Measurements from ENCODE around the gene SYPL1.

The SYPL1 gene

DNA sequence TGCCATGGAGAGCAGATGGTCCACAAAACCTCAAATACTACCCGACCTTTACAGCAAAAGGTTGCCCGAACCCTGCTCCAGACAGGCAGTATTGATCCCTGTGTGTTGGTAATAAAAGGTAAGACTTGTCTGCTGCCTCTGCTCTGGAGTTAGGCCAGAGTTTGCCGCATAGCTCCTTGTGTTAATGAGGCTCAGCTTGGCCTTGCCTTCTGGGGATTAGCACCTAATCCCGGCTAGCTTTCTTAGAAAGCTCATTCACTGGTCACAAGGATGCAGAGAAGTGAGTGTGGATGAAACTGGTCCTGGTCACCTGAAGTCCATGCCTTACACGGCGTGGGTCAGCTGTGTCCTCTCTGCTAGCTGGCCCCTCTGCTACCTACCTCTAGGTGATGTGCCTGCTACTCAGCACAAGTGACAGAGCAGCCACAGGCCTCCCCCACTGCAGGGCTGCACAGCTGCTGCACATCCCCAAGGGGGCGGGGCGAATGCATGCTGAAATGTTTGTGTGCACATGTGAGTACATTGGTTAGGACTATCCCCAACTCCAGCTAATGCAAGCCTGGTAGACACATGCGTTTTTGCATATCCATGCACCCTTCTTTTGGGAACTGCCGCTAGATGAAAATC is 31.7 kb upstream of the SYPL1 start:
- TF ChIP-seq SIN3A (IDR thresholded peaks at IDR 0.05; ENCODE audit: borderline replicate concordance, insufficient read depth, low read length) (no peak), TAF1 (IDR thresholded peaks at IDR 0.05; ENCODE audit: borderline replicate concordance, insufficient read depth, low read length) (no peak), FOXP2 (optimal IDR thresholded peaks at IDR 0.05; ENCODE audit: borderline replicate concordance, extremely low read depth, extremely low read length, insufficient read depth) (no peak), POLR2AphosphoS5 (IDR thresholded peaks at IDR 0.05; ENCODE audit: low read depth, low read length) (no peak)
- TF ChIP-seq, protein P1, sequence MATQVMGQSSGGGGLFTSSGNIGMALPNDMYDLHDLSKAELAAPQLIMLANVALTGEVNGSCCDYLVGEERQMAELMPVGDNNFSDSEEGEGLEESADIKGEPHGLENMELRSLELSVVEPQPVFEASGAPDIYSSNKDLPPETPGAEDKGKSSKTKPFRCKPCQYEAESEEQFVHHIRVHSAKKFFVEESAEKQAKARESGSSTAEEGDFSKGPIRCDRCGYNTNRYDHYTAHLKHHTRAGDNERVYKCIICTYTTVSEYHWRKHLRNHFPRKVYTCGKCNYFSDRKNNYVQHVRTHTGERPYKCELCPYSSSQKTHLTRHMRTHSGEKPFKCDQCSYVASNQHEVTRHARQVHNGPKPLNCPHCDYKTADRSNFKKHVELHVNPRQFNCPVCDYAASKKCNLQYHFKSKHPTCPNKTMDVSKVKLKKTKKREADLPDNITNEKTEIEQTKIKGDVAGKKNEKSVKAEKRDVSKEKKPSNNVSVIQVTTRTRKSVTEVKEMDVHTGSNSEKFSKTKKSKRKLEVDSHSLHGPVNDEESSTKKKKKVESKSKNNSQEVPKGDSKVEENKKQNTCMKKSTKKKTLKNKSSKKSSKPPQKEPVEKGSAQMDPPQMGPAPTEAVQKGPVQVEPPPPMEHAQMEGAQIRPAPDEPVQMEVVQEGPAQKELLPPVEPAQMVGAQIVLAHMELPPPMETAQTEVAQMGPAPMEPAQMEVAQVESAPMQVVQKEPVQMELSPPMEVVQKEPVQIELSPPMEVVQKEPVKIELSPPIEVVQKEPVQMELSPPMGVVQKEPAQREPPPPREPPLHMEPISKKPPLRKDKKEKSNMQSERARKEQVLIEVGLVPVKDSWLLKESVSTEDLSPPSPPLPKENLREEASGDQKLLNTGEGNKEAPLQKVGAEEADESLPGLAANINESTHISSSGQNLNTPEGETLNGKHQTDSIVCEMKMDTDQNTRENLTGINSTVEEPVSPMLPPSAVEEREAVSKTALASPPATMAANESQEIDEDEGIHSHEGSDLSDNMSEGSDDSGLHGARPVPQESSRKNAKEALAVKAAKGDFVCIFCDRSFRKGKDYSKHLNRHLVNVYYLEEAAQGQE (IDR thresholded peaks at IDR 0.05; ENCODE audit: insufficient read depth in 1 of 2, low read depth in 2 of 2, low read length in 2 of 2), result no peak

DNA sequence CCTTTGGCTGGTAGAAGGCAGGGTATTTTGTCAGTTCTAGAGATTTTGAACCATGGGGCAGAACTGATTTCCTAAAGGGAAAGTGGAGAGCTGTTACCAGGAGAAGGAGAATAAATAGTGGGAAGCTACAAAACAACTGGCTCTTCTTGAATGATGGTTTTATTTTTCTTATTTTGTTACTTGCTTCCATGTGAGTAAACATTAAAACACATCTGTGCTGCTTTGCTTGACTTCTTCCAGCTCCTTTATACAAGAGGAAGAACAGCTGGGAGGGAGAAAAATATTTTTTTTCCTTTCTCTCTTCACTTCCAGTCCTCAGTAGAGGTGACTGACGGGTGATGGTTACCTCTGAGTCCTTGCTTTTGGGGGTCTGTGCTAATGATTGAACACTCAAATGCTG is 30.0 kb upstream of the SYPL1 start:
- TF ChIP-seq SIN3A (IDR thresholded peaks at IDR 0.05; ENCODE audit: borderline replicate concordance, insufficient read depth, low read length) (no peak), FOXP2 (optimal IDR thresholded peaks at IDR 0.05; ENCODE audit: borderline replicate concordance, extremely low read depth, extremely low read length, insufficient read depth) (no peak)
- TF ChIP-seq, protein P1 (IDR thresholded peaks at IDR 0.05; ENCODE audit: insufficient read depth in 1 of 2, low read depth in 2 of 2, low read length in 2 of 2), result no peak

DNA sequence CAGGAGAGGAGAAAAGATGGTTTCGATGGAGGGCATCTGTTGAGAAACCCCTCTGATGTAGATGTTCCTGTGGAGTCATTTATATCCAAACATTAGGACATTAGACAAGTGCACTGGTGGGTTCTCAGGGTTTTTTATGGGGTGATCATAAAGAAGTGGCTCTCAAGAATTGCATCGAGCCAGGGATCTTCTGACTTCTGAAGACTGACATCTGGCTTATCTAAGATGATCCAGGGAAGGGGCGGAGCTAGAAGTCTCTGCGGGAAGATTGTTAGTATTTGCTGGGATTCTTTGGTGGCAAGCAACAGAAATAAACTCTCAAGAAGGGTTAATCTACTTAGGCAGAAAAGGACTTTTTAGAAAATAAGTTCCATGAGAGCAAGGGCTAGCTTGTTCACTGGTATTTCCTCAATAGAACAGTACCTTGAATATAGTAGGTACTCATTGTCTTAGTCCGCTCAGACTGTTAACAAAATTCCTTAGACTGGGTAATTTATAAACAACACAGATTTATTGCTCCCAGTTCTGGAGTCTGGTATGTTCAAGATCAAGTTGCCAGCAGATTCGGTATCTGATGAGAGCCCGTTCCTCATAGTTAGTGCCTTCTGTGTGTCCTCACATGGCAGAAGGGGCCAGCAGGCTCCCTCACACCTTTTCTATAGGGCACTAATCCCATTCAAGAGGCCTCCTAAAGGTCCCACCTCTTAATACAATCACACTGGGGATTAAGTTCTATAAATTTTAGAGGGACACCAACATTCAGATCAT is 28.5 kb upstream of the SYPL1 start:
- no peak for TF ChIP-seq TAF1 (IDR thresholded peaks at IDR 0.05; ENCODE audit: borderline replicate concordance, insufficient read depth, low read length)
- TF ChIP-seq, protein P1 (IDR thresholded peaks at IDR 0.05; ENCODE audit: insufficient read depth in 1 of 2, low read depth in 2 of 2, low read length in 2 of 2), result no peak
- no peak for TF ChIP-seq POLR2AphosphoS5 (IDR thresholded peaks at IDR 0.05; ENCODE audit: low read depth, low read length)
- no peak for TF ChIP-seq SIN3A (IDR thresholded peaks at IDR 0.05; ENCODE audit: borderline replicate concordance, insufficient read depth, low read length)
- TF ChIP-seq FOXP2 (optimal IDR thresholded peaks at IDR 0.05; ENCODE audit: borderline replicate concordance, extremely low read depth, extremely low read length, insufficient read depth), result no peak

DNA sequence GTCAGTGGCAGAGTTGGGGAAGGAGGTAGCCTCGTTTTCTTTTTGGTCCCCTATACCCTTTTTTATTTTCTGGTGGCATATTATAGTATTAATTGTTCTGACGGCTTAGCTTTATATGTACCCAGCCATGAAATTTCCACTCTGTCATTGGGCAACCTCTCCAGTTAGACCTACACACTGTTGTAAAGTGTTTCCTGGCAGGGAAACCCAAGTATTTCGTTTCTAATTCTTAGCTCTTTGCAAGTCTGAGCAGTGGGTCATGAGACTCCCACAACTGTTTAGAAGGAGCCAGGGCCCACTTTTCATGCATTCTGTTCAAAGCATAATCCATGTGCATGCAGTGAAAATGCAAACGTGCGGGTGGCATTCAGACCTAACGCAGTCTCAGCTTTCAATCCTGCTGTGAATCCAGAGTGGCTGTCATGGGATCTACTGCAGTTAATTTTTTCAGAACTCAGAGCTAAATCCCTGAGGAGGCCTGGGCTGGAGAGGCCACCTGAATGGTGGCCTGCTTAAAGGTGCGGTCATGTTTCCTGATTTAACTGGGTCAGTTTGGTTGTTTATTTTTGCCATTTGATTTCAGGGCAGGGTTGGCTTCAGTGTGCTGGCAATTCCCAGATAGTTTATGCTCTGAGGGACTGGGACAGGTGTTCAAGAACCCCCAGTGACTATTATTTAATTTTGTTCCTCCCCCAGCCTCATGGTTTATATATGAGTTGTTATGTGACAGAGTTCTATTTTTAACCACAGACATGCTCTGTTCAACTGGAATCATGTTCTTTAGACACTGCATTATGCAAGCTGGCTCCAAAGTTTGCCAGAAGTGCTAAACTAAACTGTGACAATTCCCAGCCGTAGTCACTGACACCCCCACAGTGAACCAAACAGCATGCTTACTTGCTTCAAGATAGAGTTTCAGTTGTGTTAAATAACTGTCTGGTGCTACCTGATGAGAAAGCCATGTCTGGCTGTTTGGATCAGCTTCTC is 27.4 kb upstream of the SYPL1 start:
- TF ChIP-seq TAF1 (IDR thresholded peaks at IDR 0.05; ENCODE audit: borderline replicate concordance, insufficient read depth, low read length) (no peak), FOXP2 (optimal IDR thresholded peaks at IDR 0.05; ENCODE audit: borderline replicate concordance, extremely low read depth, extremely low read length, insufficient read depth) (no peak)

DNA sequence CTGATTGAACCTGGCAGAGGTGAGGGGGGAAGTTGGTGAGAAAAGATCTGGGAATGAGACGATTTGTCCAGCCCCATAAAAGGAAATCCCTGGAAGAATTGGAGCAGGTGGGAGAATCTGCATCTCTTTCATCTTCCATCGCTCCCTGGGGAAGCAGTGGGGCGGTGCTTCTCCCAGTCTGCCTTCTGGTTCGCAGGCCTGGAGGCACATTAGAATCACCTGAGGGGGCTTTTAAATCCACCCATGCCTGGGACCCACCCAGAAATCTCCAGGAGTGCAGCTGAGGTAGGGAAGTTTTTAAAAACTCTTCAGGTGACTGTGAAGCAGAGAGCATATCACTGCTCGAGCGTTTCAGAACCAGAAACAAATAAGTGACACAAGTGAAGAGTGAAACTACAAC is 26.7 kb upstream of the SYPL1 start:
- TF ChIP-seq TAF1 (IDR thresholded peaks at IDR 0.05; ENCODE audit: borderline replicate concordance, insufficient read depth, low read length) (no peak), FOXP2 (optimal IDR thresholded peaks at IDR 0.05; ENCODE audit: borderline replicate concordance, extremely low read depth, extremely low read length, insufficient read depth) (no peak), SIN3A (IDR thresholded peaks at IDR 0.05; ENCODE audit: borderline replicate concordance, insufficient read depth, low read length) (no peak), POLR2AphosphoS5 (IDR thresholded peaks at IDR 0.05; ENCODE audit: low read depth, low read length) (no peak)
- TF ChIP-seq, protein P1 (IDR thresholded peaks at IDR 0.05; ENCODE audit: insufficient read depth in 1 of 2, low read depth in 2 of 2, low read length in 2 of 2), result no peak

Measured in PFSK-1 (cell line).